ENCODE measurements around the gene GPR37L1.

GPR37L1 gene

DNA sequence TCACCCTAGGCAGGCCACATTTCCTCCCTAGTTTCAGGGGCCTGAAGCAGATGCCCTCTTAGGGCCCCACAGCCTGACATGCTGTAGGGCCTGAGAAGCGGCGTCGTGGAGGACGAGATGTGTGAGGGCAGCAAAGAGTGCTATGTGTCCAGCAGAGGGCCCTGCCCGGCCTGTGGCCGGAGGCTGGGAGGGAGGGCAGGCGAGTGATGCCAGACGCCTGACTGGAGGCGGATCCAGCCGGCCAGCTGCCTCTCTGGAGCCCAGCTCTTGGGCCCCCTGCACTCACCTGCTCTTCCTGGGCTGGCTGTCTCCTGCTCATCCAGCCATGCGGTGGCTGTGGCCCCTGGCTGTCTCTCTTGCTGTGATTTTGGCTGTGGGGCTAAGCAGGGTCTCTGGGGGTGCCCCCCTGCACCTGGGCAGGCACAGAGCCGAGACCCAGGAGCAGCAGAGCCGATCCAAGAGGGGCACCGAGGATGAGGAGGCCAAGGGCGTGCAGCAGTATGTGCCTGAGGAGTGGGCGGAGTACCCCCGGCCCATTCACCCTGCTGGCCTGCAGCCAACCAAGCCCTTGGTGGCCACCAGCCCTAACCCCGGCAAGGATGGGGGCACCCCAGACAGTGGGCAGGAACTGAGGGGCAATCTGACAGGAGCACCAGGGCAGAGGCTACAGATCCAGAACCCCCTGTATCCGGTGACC lies at the start of gene GPR37L1:
TSS of gene GPR37L1 (plus strand) at position 279 of the 697 bp plus-strand sequence. CDS start at position 326, 47 bp downstream.
- DNase-seq: no peak

- DNase-seq: no peak
Measured at GRCh38 chr1:202073206-202073605, 49.5 kb upstream of the GPR37L1 start.

DNA sequence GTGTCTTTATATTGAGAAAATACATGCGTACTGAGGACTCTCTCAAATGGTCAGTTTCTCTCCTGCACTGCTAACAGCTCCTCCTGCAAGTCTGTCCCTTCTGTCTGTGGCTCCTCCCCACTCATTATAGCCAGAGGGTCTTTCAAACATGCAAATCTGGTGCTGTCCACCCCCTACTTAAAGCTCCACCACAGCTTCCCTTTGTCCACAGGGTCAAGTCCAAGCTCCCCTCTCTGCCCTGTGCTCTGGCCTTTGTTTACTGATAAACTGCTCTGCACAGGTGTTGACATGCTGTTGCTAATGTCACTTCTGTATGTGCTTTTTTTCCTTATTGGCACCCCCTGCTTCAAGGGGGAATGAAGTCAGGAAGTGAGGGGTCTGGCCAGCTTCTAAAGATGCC lies 47.7 kb upstream of the GPR37L1 start:
- DNase-seq: no peak

DNA sequence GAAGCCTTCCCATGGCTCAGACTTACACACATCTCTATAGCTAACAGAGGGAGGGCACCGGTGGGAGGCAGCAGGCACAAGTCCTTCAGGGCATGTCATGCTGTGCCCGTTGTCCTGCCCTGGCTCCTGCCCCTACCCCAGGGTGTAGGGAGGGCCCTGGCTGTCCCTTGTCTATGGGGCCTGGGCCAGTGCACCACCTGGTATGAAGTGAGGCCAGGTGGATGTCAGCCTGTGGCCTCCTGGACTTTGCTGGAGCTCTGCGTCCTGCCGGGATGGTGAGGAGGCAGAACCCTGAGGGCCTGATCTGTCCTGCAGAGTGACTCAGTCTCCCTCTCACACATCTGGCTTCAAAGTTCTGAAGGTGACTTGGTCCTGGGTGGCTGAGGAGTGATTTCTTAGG lies 47.3 kb upstream of the GPR37L1 start:
- no peak for DNase-seq

DNA sequence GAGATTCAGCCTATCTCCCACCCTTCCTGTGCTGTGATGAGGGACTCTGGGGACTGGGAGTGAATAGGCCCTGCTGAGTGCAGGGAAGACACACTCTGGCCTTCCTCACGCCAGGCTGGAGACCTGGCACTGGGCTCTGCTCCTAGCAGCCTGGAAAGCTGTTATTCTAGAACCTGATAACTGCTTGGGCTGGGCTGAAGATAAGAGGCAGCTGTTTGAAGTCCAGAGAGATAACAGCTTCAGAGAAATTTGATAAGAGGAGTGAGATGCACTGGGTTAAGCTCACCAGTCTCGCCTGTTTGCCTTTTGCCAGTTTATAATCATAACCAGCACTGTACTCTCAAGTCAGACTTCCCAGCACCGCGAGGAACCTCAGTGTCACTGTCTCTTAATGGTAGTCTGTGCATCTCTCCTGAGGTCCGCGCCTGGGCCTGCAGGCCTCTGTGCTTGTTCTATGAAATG lies 46.6 kb upstream of the GPR37L1 start:
- DNase-seq: no peak

GRCh38 chr1:202078241-202078640 lies 44.5 kb upstream of the GPR37L1 start:
- peak; percentile 84 for DNase-seq

- no peak for DNase-seq
Measured at GRCh38 chr1:202081992-202082391, 40.7 kb upstream of the GPR37L1 start.

DNA sequence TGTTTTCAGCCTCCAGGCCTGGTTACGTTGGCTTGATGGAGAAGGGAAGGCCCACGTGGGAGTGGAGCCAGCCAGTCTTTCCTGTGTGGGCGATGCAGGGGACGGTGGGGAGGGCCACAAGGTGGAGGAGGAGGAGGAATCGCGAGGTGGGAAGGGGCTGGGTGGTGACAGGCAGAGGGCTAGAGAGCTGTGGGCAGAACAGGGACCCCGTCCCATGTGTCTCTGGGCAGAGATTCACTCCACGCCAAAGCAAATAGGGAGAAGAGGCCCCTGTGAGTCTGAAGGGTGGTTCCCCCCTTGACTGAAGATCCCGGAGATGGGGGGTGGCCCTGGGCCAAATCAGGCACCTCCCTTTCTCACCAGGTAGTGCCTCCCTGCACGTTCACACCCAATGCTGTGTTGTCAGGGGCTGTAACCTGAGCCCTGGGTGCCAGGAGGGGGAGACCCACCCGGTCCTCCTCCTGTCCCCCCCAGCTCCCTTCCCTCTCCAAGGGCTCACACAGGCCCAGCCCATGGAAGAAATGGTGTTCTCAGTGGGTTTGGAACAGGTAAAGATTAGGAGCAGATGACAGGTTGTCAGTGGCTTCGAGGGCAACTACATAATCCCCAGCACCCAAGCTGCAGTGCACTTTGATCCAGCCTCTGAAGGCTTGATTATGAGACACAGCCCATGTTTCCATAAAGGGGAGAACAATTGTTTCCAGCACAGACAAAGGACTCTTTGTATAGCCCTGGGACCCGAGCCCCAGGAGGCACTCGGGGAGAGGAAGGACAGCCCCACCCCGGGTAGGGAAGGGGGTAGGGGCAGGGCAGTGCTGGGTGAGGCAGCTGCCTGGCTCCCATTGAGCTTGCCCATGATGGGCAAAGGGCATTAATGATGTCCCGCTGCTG lies 37.7 kb upstream of the GPR37L1 start:
- DNase-seq: peak; percentile 56

- no peak for DNase-seq
Measured at GRCh38 chr1:202085682-202086373, 36.9 kb upstream of the GPR37L1 start.

DNA sequence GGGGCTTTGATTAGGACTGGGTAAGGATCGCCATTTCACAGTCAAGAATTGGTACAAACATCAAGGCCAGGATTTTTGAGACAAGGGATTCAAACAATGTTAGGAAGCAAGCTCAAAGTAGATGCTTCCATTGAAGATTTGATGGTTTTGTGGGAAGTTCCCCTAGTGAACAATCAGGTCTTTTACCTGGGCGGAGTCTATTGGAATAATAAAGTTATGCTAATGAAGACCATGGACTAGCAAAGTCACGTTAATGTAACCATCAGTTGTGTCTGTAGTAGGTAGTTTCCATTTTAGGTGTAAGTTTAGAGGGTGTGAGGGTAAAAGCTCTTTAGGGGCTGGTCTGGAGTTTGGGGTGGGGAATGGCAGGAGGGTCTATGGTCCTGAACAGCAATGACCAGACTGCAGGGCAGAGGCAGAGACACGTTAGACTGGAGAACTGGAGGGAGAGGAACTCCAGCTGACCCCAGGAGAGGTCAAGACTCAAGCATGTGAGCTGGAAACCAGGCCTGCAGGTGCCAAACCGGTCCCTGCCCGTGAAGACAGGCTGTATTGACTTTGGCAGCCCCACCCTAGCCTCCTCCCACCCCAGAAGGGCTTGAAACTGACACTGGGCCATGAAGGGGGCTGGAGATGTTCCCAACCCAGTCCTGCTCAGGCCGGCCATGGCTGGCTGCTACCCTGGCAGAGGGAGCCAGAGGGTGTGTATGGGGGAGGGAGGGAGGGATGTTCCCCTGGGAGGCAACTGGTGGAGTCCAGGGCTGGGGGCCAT lies 36.0 kb upstream of the GPR37L1 start:
- no peak for DNase-seq

- no peak for DNase-seq
Measured at GRCh38 chr1:202088206-202088605, 34.5 kb upstream of the GPR37L1 start.

- DNase-seq: peak; percentile 48
Measured at GRCh38 chr1:202090994-202091393, 31.7 kb upstream of the GPR37L1 start.

- DNase-seq: no peak
Measured at GRCh38 chr1:202093858-202094257, 28.9 kb upstream of the GPR37L1 start.

GRCh38 chr1:202101184-202101583 lies 21.5 kb upstream of the GPR37L1 start:
- DNase-seq: no peak

- no peak for DNase-seq
Measured at GRCh38 chr1:202104073-202104472, 18.6 kb upstream of the GPR37L1 start.

- peak; percentile 97 for DNase-seq
Measured at GRCh38 chr1:202105571-202106339, 17.0 kb upstream of the GPR37L1 start.

- no peak for DNase-seq
Measured at GRCh38 chr1:202106340-202107254, 16.1 kb upstream of the GPR37L1 start.

DNA sequence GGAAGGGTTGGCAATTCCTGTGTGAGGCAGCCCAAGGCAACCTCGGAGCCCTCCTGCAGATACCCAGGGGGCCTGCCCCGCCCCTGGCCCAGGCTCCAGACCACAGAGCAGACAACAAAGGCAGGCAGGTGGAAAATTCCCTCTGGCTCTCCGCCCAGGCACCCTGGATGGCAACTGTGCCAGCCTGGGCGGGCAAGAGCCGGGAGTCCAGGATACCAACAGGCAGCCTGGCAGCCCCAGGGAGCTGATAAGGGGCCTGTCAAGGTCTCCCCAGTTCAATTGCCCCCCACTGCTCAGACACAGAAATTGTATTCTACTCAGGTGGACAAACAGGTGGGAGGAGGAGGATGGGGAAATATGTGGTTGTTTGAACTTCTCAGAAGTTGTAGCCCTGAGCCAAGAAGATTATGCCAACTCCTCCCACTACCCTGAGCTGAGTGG lies 15.4 kb upstream of the GPR37L1 start:
- DNase-seq: no peak

GRCh38 chr1:202107801-202108731 lies 14.7 kb upstream of the GPR37L1 start:
- DNase-seq: no peak
